COLO668 (cell line): Measurements from ENCODE around the gene B3GALT6.
"Not testable (repeated sequence)": the region's sequence is repeated elsewhere in the genome, so short reads cannot be mapped to it uniquely, and the experiment has no call there.

Experiments
- DNase-seq: peaks from one replicate; lab custom pipeline; 2025; ENCODE audit not compliant: unreplicated experiment; lab: John Stamatoyannopoulos, UW

B3GALT6 gene

DNA sequence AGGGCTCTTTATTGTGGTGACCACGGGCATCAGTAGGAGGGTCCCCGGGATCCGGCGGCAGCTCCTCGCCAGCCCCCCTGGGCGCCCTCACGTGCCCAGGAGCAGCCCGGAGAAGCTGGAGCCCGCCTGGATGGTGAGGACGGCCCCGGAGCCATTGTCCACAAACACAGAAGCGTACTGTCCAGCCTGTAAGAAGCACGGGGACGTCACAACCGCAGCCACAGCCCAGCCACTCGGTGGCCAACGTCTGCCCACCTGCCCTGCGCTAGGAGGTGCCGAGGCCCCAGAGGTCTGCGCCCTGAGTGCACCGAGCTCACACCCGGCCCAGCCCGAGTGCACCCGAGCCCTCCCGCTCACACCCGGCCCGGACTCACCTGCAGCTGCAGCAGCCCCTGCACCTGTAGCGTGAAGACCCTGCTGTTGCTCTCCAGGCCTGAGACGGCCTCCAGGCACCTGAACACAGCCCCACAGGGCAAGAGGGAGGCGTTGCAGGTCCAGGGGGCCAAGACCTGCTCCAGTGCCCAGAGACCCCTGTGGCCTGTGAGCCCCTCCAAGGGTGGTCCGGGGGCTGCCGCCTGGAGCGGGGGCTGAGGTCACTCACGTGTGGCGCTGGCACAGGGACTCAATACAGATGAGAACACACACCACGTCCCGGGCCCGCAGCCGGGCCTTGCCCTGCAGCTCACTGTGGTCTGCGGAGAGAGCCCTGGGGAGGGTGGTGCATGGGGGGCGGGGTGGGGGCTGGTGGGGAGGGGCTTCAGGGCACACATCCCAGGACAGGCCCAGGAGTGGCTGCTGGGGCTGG lies 10.6 kb downstream of the B3GALT6 start:
- DNase-seq: no peak

DNA sequence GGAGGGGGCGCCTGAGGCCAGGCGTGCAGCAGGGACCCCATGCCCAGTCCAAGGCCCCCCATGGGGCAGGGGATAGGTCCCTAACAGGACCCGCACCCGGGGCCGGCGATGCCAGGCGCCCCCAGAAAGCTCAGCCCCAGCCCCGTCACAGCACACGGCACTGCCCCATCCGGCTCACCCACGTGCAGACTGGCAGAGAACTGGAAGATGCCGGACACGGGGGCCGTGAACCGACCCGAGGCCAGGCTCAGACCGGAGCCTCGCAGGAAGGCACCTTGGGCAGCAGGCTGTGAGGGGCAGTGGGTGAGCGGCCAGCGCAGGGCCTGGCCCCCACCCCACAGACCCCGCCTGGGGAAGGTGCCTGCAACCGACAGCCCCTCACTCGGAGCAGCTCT lies 11.2 kb downstream of the B3GALT6 start:
- no peak for DNase-seq

DNA sequence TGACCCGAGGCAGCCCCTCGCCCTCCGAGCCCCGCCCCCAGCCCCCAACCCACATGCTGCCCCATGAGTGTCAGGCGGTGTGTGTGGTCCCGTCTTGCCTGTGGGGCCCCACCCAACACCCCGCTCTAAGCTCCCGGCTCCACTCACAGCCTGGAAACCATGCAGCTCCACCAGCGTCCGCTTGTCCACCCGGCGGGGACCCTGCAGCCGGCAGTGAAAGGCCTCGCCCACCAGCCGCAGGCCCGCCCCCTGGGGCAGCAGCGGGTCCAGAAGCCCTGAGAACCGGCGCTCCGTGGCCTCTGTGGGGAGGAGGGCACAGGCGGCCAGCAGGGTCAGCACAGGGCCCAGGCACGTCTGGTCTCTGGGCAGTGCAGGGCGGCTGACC lies 11.8 kb downstream of the B3GALT6 start:
- no peak for DNase-seq

DNA sequence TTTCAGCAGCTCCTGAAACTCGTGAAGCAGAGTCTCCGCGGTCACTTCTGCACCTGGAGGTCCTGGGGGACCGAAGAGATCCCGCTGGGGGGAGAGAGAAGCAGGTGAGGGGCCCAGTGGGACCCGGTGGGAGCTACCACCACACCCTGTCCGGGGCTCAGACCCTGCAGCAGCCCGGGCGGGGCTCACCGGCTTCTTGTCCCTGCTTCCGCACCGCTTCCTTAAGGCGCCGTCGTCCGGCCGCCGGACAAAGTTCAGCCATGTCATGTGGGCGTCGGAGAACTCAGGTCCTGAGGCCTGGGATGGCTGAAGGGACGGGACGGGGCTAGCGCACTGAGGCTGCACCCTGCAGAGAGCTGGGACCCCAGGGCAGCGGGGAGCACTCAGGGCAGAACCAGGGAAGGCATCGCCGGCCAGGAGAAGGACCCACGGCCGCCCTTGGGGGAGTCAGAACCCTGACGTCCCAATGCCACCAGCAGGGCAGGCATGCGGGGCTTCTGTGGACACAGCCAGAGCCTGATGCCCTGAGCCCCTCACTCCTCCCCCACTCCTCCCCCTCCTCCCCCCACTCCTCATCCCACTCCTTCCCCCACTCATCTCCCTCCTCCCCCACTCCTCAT lies 12.3 kb downstream of the B3GALT6 start:
- no peak for DNase-seq

DNA sequence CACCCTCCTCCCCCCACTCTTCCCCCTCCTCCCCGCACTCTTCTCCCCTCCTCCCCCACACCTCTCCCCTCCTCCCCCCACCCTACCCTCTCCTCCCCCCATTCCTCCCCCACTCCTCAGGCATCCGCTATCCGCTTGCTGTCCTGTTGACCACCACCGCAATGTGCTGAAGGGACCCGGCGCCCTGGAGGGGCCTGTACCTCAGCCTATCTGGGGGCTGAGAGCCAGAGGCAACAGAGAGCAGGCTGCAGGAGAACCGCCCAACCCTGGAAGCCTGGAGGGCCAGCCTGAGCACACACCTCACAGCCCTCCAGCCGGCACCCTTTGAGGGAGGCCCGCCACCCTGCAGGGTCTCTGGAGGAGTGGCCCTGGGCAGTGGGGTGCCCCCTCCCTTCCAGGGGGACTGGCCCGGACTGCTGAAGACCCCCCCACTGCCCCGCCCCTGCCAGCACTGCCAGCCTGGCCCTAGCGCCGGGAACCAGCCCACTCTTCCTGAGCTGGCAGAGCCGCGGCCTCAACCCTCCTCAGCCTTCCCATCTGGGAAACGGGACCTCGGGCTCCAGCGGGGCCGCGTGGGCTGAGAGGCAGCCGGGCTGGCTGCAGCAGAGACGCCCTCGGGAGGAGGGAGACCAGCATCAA lies 13.3 kb downstream of the B3GALT6 start:
- no peak for DNase-seq

DNA sequence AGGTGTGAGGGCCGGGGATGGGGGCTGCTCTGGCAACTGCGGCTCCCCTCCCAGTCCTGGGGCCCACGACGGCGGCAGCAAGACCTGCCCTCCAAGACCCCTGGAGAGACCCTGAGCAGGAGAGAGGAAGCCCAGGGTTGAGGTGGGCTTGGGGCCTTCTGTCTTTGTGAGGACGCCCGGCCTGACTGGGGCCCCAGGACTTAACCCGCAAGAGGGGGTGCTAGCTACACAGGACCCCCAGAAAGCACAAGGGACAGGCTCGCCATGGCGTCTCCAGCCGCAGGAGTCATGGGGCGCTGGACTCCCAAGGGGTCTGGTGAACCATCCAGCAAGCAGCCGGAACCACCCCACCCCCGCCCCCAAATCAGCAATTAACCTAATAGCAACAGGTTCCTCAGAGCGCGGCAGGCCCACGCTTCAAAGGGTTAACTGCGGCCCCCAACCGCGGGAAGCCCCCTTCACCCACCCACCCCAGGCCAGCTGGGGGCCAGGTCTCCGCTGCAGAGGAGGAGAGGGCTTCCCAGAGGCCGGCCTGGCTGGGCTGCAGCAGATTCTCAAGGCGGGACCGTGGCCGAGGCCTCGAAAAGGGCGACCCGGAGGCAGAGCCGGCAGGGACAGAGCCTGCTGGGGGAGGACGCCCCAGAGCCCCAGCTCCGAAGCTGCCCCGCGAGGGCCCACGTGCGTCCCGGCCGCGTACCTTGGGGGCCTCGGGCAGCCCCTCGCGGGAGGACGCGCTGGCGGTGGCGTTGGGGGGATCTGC lies 14.0 kb downstream of the B3GALT6 start:
- no peak for DNase-seq

DNA sequence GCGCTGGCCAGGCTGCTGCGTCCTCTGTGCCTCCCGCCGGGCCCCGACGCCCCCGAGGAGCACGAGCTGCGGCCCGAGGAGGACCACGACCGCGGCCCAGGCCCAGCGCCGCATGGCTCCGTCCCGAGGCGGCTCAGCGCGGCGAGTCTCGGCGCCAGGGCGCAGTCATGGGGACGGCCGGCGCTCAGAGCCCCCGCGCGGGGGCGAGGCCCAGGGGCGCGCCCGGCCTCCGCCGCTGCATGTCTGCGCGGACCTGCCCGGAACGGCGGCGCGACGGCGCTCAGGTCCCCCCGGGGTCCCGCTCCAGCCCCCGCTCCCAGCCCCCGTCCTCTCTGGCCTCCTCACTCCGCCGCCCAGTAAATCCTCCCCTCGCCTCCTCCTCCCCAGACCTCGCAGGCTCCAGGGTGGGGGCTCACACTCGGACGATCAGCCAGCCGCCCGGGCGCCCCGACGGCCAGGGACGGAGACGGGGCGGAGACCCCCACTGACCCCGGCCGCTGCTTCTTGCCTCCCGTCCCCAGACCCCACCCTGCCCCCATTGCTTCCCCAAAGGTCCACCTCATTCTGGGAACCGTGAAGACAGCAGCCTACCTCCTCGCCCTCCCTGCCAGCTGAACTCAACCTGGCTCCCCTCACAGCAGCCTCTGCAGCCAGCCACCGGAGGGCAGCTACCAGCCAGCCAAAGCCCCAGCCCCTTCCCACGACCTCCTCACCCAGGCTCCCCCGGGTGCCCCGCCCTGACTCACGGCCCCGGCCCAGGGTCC lies 14.7 kb downstream of the B3GALT6 start, which contains the start of gene C1QTNF12:
TSS of gene C1QTNF12 (minus strand) at position 146 of the 764 bp plus-strand sequence. CDS start at position 114, 32 bp downstream.
- DNase-seq: no peak

DNA sequence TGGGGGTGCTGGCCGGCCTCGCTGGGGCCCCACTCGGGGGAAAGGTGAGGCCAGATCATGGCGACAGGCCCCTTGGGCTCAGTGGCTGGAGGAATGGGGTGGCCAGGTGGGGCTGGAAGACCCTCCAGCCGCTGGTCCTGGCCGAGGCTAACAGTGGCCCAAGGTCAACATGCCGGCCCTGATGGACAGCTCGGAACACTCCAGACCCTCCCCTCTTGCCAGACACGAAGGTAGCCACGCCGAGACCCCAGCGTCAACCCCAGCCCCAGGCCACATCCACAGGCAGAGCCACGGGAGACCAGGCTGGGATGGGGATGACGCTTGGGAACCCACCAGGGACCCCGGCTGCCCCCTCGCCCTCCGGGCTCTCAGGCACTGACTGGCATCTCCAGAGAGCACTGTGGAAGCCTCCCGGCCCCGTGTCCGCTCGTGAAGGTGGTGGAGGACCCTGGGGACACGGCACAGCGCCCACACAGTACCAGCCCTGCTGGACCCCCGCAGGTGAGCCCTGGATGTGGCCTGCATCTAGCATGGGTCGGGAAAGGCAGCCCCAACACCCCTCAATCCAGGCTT lies 15.4 kb downstream of the B3GALT6 start:
- no peak for DNase-seq

DNA sequence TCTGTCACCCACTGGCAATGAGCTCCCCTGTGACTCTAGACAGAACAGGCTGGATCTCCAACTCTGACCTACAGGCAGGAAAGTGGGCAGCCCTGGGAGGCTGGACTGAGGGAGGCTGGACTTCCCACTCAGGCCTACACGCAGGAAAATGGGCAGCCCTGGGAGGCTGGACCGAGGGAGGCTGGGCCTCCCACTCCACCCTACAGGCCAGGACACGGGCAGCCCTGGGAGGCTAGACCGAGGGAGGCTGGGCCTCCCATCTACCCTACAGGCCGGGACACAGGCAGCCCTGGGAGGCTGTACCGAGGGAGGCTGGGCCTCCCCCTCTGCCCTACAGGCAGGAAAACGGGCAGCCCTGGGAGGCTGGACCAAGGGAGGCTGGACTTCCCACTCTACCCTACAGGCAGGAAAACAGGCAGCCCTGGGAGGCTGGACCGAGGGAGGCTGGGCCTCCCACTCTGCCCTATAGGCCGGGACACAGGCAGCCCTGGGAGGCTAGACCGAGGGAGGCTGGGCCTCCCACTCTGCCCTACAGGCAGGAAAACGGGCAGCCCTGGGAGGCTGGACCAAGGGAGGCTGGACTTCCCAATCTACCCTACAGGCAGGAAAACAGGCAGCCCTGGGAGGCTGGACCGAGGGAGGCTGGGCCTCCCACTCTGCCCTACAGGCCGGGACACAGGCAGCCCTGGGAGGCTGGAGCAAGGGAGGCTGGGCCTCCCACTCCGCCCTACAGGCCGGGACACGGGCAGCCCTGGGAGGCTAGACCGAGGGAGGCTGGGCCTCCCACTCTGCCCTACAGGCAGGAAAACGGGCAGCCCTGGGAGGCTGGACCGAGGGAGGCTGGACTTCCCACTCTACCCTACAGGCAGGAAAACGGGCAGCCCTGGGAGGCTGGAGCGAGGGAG lies 16.2 kb downstream of the B3GALT6 start:
- DNase-seq: not testable (repeated sequence)

DNA sequence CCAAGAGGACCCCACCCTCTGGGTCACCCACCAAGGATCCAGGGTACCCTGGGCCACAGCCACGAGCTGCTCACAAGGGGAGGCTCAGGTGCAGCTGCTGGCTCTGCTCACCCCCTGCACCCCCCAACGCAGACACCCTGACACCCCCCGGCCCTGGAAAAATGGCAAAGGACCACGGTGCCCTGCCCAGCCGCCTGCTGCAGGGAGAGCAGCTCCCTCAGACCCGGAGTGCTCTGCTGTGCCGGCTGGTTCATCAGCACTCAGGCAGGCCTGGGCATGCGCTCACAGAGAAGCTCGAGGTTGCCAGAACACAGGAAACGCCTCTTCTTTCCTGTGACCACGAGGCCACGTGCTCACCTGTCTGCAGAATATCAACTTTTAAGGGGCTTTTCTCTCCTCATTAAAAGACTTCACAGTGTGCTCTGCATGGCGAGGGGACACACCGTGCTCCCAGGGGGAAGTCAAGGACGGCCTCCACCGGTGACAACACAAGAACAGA lies 18.8 kb downstream of the B3GALT6 start:
- DNase-seq: peak; percentile 77

DNA sequence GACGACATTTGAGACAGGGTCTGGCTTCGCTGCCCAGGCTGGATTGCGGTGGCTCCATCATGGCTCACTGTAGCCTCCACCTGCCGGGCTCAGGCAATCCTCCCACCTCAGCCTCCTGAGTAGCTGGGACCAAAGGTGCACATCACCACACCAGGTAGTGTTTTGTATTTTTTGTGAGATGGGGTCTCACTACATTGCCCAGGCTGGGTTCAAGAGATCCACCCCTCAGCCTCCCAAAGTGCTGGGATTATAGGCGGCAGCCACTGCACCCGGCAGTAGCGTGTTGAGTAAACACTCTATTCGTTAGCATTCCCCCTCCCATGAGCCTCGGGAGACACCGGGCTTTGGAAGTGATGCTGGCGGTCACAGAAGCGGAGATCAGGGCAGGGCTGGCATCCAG lies 21.3 kb downstream of the B3GALT6 start:
- DNase-seq: no peak

DNA sequence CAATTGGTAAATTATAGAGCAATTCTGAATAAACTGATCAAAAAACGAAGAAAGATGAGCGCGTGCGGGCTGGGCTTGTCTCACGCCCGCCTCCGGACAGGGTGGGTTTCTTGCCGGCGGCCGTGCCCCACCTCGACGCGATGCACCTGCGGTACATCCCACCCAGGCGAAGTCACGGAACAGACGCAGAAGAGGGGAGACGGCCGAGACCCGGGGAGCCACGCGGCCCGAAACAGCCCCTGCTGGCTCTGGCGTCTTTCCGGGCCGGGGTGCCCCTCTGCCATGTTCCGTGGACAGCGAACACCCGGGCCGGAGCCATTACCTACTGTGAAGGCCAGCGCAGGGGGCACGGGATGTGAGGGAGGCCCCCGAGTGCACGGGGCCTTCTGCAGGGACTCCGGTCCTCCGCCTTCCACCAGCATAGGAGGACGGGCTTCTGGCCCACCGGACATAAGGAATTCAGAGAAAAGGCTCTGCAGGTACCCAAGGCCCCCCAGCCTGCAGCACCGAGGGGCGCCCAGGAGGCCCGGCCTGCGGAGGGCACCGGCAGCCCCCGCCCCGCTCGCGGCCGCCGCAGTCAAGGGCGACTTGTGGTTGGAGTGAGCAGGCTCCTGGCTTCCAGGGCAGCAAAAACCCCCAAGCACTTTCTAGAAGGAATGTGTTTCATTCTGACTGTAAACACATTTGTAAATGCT lies 22.1 kb downstream of the B3GALT6 start:
- no peak for DNase-seq

DNA sequence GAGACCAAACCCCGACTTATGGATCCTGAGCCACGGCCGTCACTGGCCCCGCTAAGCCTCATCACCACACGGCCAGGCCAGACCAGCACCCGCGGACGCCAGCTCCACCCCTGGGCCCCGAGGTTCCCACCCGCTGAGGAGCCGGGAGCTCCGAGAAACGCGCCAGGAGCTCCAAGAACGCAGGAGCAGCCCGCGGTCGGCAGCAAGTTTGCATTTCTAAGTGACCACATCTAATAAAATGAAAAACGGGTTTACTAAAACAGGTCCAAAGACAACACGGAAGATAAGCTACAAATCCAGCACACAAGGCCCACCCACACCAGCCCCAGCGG lies 22.6 kb downstream of the B3GALT6 start:
- no peak for DNase-seq

DNA sequence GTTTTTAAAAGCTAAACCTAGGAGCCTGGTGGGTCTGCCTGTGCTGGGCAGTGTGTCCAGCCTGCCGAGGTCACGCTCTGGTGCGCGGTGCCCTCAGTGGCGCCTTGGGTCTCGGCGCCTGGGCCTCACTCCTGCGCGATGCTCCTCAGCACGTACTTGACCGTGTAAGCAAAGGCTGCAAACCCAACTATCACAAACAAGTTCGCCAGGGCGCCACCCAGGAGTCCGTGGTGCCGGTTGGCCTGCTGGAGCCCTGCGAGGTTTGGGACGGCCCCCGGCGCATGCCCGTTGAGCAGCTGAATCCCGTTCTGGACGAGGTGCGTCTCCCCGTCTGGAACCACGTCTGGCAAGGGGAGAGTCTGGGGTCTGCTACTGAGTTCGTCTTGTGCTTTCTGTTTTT lies 23.0 kb downstream of the B3GALT6 start:
- no peak for DNase-seq

DNA sequence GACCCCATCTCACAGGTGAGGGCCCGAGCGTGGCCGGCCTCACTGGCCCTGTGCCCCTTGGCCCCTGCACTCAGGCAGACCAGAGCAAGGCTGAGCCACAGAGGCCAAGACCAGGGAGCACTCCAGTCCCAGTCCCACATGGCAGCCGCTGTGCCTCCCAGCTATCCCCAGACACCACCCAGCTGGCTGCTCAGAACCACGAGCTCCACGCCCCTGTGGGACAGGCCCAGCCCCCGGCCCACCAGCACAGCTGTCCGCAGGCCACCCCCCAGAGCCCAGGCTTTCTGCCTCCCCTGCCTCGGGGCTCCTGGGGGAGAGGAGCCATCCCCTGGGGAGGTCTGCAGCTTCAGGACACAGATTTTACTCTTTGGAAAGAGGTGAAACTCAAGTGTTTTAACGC lies 23.6 kb downstream of the B3GALT6 start:
- DNase-seq: no peak

DNA sequence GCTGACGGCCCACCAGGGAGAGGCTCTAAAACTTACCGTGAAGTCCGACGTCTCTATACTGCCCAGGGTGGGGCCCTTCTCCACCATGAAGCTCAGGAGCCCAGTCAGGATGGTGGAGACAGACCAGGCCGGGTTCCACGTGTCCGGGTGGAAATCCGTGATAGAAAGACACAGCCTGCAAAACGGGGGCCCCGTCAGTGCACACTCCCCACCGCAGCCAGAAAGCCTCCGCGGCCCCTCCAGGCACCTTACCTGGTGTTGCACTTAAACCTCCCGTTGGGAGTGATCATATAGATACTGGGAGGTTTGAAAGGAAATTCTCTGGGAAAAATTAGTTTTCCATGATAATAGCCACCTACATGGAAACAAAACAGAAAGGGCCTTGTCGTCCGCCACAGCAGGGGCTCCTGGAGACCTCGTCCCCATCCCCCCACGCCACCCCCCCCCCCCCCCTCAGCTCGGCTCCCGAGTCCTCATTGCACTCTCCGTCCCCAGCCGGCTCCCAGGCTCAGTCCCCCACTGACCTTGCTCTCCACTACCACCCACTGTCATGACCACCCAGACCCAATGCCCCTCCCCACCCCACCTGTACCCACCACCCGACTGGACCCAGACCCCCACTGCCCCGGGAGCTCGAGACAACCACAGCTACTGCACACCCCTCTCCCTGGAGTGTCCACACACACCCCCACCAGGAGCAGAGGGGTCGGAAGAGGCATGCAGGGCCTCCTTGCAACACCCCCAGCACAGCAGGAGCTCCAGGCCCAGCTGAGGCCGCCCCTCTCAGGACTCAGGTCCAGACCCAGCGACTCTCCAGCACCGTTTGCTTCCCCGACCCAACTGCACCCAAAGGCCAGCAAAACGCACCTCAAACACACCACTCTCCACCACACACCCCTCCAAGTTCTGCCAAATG lies 25.2 kb downstream of the B3GALT6 start:
- no peak for DNase-seq

DNA sequence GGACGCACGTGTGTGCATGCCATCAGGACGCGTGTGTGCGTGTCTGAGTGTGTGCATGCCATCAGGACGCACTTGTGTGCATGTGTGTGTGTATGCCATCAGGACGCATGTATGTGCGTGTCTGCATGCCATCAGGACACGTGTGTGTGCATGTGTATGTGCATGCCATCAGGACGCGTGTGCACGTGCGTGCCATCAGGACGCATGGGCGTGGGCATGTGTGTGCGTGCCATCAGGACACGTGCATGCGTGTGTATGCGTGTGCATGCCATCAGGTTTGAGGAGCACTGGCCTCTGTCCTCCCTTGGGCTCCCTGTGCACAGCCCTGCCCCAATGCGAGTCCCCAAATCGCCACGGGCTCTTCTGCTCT lies 27.1 kb downstream of the B3GALT6 start:
- no peak for DNase-seq

DNA sequence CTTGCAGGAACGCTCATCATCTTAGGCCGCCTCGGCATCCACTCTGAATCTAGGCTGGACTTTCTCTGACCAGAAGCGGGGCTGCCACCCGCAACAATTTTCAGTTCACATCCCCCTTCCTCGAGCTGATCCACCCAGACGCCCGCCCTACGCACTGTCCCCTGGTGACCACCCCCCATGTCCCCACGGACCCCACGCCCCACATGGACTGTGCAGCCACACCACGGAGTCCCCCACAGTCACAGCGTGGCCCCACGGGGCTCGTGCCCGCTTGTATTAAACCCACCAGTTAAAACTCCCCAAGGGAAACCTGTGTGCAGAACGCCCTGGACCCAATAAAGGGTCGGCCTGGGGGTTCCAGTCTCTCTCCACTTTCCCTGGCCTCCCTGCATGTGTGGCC lies 27.5 kb downstream of the B3GALT6 start:
- no peak for DNase-seq
